Measurements from ENCODE around the gene SORCS2. TPM values are rescaled to one million over a fixed set of nuclear protein-coding genes. Genes with fewer than 3 reads are reported as not detected.

The SORCS2 gene
- total RNA-seq, 1 experiment from 2014 or later: 0.05 TPM

GRCh38 chr4:7740866-7741525, 548.7 kb downstream of the SORCS2 start:
- no peak overlapping the region for H3K27ac ChIP-seq
- H3K4me3 ChIP-seq: no peak overlapping the region
- no peaks in the 10 kb centered on the region for H3K4me1 ChIP-seq (replicated peaks)
- no peaks in the 10 kb centered on the region for H3K9me3 ChIP-seq (replicated peaks)
- no peak for DNase-seq (ENCODE audit: low read depth in 1 of 2, low spot score in 2 of 2)
- H3K36me3 ChIP-seq: no peaks in the 10 kb centered on the region
- 0 out of 2 replicates have a peak, but pooled peaks cover 2% of the 10 kb centered on the region for H3K27me3 ChIP-seq (replicated peaks)

GRCh38 chr4:7741946-7742806, 549.8 kb downstream of the SORCS2 start:
- H3K9me3 ChIP-seq (replicated peaks): no peaks in the 10 kb centered on the region
- DNase-seq (ENCODE audit: low read depth in 1 of 2, low spot score in 2 of 2): no peak

GRCh38 chr4:7742807-7743280, 550.5 kb downstream of the SORCS2 start:
- Histone ChIP-seq H3K4me1 (replicated peaks) (no peaks in the 10 kb centered on the region), H3K27ac (no peak overlapping the region), H3K4me3 (no peak overlapping the region), H3K9me3 (replicated peaks) (no peaks in the 10 kb centered on the region), H3K36me3 (no peaks in the 10 kb centered on the region), H3K27me3 (replicated peaks) (0 out of 2 replicates have a peak, but pooled peaks cover 2% of the 10 kb centered on the region)
- DNase-seq (ENCODE audit: low read depth in 1 of 2, low spot score in 2 of 2): no peak

More at GRCh38 chr4:7741946-7742806, 549.8 kb downstream of the SORCS2 start:
- no peaks in the 10 kb centered on the region for H3K4me1 ChIP-seq (replicated peaks)
- no peak overlapping the region for H3K27ac ChIP-seq
- no peaks in the 10 kb centered on the region for H3K36me3 ChIP-seq
- 0 out of 2 replicates have a peak, but pooled peaks cover 2% of the 10 kb centered on the region for H3K27me3 ChIP-seq (replicated peaks)
- H3K4me3 ChIP-seq: no peak overlapping the region

GRCh38 chr4:7744142-7744804, 551.9 kb downstream of the SORCS2 start:
- DNase-seq (ENCODE audit: low read depth in 1 of 2, low spot score in 2 of 2): no peak
- H3K27ac ChIP-seq: no peak overlapping the region
- 0 out of 2 replicates have a peak, but pooled peaks cover 2% of the 10 kb centered on the region for H3K27me3 ChIP-seq (replicated peaks)
- no peak overlapping the region for H3K4me3 ChIP-seq
- no peaks in the 10 kb centered on the region for H3K9me3 ChIP-seq (replicated peaks)
- no peaks in the 10 kb centered on the region for H3K4me1 ChIP-seq (replicated peaks)
- no peaks in the 10 kb centered on the region for H3K36me3 ChIP-seq

GRCh38 chr4:7745301-7745885, 553.1 kb downstream of the SORCS2 start:
- Histone ChIP-seq H3K4me3 (no peak overlapping the region), H3K9me3 (replicated peaks) (no peaks in the 10 kb centered on the region), H3K27ac (no peak overlapping the region), H3K36me3 (no peaks in the 10 kb centered on the region), H3K27me3 (replicated peaks) (0 out of 2 replicates have a peak, but pooled peaks cover 2% of the 10 kb centered on the region), H3K4me1 (replicated peaks) (no peaks in the 10 kb centered on the region; the same call in 1 of the 2 replicates)
- no peak for DNase-seq (ENCODE audit: low read depth in 1 of 2, low spot score in 2 of 2)

GRCh38 chr4:7746351-7747061, 554.2 kb downstream of the SORCS2 start:
- Histone ChIP-seq H3K27me3 (replicated peaks) (0 out of 2 replicates have a peak, but pooled peaks cover 2% of the 10 kb centered on the region), H3K27ac (no peak overlapping the region), H3K9me3 (replicated peaks) (no peaks in the 10 kb centered on the region), H3K36me3 (no peaks in the 10 kb centered on the region), H3K4me1 (replicated peaks) (no peaks in the 10 kb centered on the region; the same call in 1 of the 2 replicates), H3K4me3 (no peak overlapping the region)
- DNase-seq (ENCODE audit: low read depth in 1 of 2, low spot score in 2 of 2): no peak

- H3K4me1 ChIP-seq (replicated peaks): no peaks in the 10 kb centered on the region; the same call in 1 of the 2 replicates
- H3K36me3 ChIP-seq: no peaks in the 10 kb centered on the region
- DNase-seq (ENCODE audit: low read depth in 1 of 2, low spot score in 2 of 2): no peak
- no peak overlapping the region for H3K27ac ChIP-seq
- no peak overlapping the region for H3K4me3 ChIP-seq
- 0 out of 2 replicates have a peak, but pooled peaks cover 2% of the 10 kb centered on the region for H3K27me3 ChIP-seq (replicated peaks)
- no peaks in the 10 kb centered on the region for H3K9me3 ChIP-seq (replicated peaks)
These were observed 554.7 kb downstream of the SORCS2 start for GRCh38 chr4:7747062-7747385.

- H3K36me3 ChIP-seq: no peaks in the 10 kb centered on the region
- H3K4me1 ChIP-seq (replicated peaks): no peaks in the 10 kb centered on the region; the same call in 1 of the 2 replicates
- H3K9me3 ChIP-seq (replicated peaks): no peaks in the 10 kb centered on the region
- no peak for DNase-seq (ENCODE audit: low read depth in 1 of 2, low spot score in 2 of 2)
- no peak overlapping the region for H3K4me3 ChIP-seq
- H3K27me3 ChIP-seq (replicated peaks): 0 out of 2 replicates have a peak, but pooled peaks cover 2% of the 10 kb centered on the region
- no peak overlapping the region for H3K27ac ChIP-seq
These were observed 555.2 kb downstream of the SORCS2 start for GRCh38 chr4:7747566-7747965.

- Histone ChIP-seq H3K4me1 (replicated peaks) (no peaks in the 10 kb centered on the region; the same call in 1 of the 2 replicates), H3K36me3 (no peaks in the 10 kb centered on the region), H3K9me3 (replicated peaks) (no peaks in the 10 kb centered on the region), H3K27ac (no peak overlapping the region), H3K27me3 (replicated peaks) (0 out of 2 replicates have a peak, but pooled peaks cover 2% of the 10 kb centered on the region), H3K4me3 (no peak overlapping the region)
- no peak for DNase-seq (ENCODE audit: low read depth in 1 of 2, low spot score in 2 of 2)
These were observed 558.2 kb downstream of the SORCS2 start for GRCh38 chr4:7750523-7750922.

- H3K27me3 ChIP-seq (replicated peaks): no peaks in the 10 kb centered on the region
- H3K4me1 ChIP-seq (replicated peaks): no peaks in the 10 kb centered on the region; the same call in 1 of the 2 replicates
- H3K9me3 ChIP-seq (replicated peaks): no peaks in the 10 kb centered on the region
- no peak overlapping the region for H3K4me3 ChIP-seq
- H3K36me3 ChIP-seq: no peaks in the 10 kb centered on the region
- no peak overlapping the region for H3K27ac ChIP-seq
- no peak for DNase-seq (ENCODE audit: low read depth in 1 of 2, low spot score in 2 of 2)
These were observed 558.6 kb downstream of the SORCS2 start for GRCh38 chr4:7750972-7751371.

GRCh38 chr4:7752649-7753048, 560.3 kb downstream of the SORCS2 start:
- H3K36me3 ChIP-seq: peaks cover 6% of the 10 kb centered on the region; the same call in 1 of the 2 replicates
- H3K9me3 ChIP-seq (replicated peaks): no peaks in the 10 kb centered on the region
- DNase-seq (ENCODE audit: low read depth in 1 of 2, low spot score in 2 of 2): no peak
- no peak overlapping the region for H3K4me3 ChIP-seq
- no peaks in the 10 kb centered on the region for H3K27me3 ChIP-seq (replicated peaks)
- peaks cover 3% of the 10 kb centered on the region; the same call in 1 of the 2 replicates for H3K4me1 ChIP-seq (replicated peaks)
- H3K27ac ChIP-seq: no peak overlapping the region

GRCh38 chr4:7753271-7753670, 560.9 kb downstream of the SORCS2 start:
- Histone ChIP-seq H3K4me3 (no peak overlapping the region), H3K27ac (no peak overlapping the region), H3K4me1 (replicated peaks) (peaks cover 3% of the 10 kb centered on the region; the same call in 1 of the 2 replicates), H3K36me3 (peaks cover 12% of the 10 kb centered on the region; the same call in 1 of the 2 replicates), H3K27me3 (replicated peaks) (no peaks in the 10 kb centered on the region), H3K9me3 (replicated peaks) (no peaks in the 10 kb centered on the region)
- DNase-seq (ENCODE audit: low read depth in 1 of 2, low spot score in 2 of 2): no peak
